ENCODE measurements around the gene OR5M10.
"Not testable (repeated sequence)": the region's sequence is repeated elsewhere in the genome, so short reads cannot be mapped to it uniquely, and the experiment has no call there.

The OR5M10 gene

DNA sequence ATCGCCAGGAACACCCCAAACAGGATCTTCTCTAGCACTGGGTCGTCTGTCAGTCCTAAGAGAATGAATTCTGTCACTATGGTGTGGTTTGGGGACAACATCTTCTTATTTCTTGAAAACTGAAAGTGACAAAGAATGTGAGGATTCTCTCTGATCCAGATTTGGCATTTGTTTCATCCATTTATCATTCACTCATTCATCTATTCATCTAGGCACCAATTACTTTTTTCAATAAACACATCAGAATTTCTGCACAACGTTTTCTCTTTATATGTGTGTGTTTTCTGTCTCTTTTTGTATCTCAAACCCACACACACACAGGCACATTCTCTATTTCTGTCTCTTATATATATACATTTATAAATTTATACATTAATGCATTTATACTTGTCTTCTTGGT lies at the start of gene OR5M10:
Gene OR5M10 (minus strand): TSS at position 101 of the 400 bp plus-strand sequence. CDS start 0 bp downstream, at position 101.
- FAIRE-seq (peak; percentile 33), DNase-seq (ENCODE audit: insufficient read length, low spot score) (no peak)

DNA sequence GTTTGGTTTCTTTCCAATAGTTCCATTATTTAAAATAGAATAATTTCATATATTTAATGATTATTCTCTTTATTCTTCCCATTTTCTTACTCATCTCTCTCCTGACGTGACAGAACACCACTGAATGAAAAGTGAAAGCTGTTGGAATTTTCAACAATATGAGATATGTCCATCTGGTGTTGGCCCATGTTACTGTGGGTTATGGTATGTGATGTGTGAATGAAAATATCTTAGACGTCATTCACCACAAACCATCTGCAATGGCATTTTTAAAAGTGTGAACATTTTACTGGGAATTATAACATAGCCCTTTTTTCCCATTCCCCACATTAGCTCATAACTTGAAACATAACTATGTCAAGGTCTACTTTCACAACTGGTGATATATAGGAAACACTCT lies 48.4 kb upstream of the OR5M10 start:
- FAIRE-seq (no peak), DNase-seq (ENCODE audit: insufficient read length, low spot score) (no peak)

DNA sequence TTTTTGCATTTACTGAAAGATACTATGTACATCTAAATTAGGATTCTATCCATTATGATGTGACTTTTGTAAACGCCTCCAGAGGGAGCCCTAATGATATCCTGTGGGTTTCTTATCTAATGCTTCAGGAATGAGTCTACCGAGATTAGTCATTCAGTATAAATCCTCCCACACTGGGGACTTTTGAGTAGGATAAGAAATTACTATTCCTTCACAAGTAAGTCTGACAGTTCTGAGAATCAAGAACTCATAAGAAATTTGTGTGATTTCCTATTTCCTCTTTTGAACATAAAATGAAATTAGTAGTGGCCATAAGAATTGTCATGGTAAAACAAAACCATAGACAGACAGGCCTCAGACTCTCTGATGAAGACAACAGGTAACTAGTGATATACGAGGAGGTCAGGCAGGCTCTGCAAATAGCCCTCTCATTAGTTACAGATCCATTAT lies 47.2 kb upstream of the OR5M10 start:
- no peak for DNase-seq (ENCODE audit: insufficient read length, low spot score)
- FAIRE-seq = no peak

DNA sequence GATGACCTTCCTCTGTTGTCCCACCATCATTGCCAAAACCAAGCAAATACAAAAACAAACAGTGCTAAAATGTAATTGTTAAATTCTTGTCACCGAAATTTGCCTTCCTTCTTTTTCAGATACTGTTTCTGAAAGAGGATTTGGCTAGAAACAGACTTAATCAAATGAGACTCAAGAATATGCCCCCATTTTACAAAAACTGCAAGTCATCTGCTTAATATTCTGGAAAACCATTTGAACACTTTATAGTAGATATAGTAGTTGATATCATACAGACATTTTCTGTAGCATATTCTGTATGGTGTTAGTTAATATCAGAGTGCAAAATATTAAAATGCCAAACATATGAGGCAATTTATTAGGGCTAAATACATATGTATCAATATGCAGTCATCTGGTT lies 33.7 kb upstream of the OR5M10 start:
- no peak for DNase-seq (ENCODE audit: insufficient read length, low spot score)
- FAIRE-seq = no peak

DNA sequence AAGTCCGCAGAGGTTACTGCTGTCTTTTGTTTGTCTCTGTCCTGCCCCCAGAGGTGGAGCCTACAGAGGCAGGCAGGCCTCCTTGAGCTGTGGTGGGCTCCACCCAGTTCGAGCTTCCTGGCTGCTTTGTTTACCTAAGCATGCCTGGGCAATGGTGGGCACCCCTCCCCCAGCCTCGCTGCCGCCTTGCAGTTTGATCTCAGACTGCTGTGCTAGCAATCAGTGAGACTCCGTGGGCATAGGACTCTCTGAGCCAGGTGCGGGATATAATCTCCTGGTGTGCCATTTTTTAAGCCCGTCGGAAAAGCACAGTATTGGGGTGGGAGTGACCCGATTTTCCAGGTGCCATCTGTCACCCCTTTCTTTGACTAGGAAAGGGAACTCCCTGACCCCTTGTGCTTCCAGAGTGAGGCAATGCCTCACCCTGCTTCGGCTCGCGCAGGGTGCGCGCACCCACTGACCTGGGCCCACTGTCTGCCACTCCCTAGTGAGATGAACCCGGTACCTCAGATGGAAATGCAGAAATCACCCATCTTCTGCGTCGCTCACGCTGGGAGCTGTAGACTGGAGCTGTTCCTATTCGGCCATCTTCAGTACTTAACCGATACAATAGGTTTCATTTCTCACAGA lies 14.7 kb upstream of the OR5M10 start:
- DNase-seq (ENCODE audit: insufficient read length, low spot score); FAIRE-seq: not testable (repeated sequence)

DNA sequence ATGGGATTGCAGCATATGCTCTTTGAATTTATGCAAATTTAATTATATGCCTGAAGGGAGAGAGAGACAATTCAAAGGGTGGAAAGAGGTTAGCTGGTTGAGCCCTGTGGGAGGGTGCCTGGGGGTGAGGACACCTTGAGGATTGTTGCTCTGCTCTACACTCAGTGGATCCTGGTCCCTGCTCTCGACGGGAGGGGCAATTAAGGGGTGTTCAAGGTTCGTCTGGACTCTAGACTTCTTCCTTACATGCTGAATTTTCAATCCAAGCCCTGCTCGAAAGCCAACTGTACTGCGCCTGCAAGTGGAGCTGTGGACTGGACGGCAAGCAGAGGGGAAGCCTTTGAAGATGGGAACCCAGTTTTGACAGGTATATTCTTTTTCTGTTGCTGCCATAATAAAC lies 18.9 kb downstream of the OR5M10 start:
- FAIRE-seq = no peak
- DNase-seq (ENCODE audit: insufficient read length, low spot score) = no peak

DNA sequence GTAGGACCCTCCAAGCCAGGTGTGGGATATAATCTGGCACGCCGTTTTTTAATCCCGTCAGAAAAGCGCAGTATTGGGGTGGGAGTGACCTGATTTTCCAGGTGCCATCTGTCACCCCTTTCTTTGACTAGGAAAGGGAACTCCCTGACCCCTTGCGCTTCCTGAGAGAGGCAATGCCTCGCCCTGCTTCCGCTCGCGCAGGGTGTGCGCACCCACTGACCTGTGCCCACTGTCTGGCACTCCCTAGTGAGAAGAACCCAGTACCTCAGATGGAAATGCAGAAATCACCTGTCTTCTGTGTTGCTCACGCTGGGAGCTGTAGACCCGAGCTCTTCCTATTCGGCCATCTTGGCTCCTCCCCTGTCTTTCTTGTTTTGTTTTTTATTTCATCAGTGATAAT lies 22.8 kb downstream of the OR5M10 start:
- not testable (repeated sequence) for DNase-seq (ENCODE audit: insufficient read length, low spot score); FAIRE-seq

DNA sequence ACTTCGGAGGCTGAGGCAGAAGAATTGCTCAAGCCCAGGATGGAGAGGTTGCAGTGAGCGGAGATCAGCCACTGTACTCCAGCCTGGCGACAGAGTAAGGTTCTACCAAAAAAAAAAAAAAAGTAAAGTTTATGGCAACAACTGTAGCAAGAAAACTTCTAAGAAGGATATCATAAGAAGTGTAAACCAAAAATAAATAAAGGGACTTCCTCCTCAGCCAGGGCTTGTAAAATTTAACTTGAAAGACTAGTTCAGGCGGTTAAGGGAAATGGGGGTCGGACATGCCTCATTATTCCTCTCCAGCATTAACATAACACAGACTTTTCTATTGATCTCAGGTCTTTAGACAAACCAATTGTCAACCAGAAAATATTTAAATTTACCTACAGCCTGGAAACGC lies 32.0 kb downstream of the OR5M10 start:
- no peak for FAIRE-seq
- no peak for DNase-seq (ENCODE audit: insufficient read length, low spot score)

DNA sequence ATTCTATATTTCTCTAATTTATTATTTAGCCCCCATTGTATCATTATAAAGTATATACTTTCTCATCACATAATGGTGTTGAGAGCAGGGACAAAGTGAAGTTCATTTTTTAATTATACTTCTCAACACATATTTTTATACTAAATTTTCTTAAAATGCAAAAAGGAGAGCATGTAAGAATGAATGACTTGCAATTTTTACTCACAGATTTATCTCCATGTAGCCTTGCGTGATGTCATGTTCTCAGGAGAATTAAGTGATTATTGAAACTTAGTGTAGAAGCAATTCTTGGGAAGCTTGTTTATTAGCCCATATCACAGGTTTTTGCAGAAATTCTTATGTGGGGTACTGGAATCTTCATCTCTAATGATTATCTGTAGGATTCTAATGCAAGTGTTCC lies 33.8 kb downstream of the OR5M10 start:
- FAIRE-seq (no peak), DNase-seq (ENCODE audit: insufficient read length, low spot score) (no peak)

DNA sequence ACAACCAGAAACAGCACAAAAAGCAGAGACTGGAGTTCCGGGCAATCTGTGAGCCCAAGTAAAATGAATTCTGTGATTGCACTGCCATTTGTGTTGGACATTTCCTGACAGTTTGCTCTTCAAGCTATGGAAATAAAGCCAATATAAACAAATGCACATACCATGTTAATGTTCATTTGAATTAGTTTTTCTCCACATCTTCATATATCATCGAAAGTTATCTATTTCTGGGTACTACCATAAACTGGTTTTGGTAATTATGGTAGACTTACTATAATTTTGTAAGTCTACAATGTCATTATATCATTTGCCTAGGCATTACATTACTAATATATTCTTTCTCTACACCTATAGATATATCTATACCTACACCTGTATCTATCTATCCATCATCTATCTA lies 34.4 kb downstream of the OR5M10 start, which contains the start of gene OR5M11:
Gene OR5M11 (minus strand): TSS at position 101 of the 400 bp plus-strand sequence. CDS start 0 bp downstream, at position 101.
- DNase-seq (ENCODE audit: insufficient read length, low spot score) = no peak
- no peak for FAIRE-seq

DNA sequence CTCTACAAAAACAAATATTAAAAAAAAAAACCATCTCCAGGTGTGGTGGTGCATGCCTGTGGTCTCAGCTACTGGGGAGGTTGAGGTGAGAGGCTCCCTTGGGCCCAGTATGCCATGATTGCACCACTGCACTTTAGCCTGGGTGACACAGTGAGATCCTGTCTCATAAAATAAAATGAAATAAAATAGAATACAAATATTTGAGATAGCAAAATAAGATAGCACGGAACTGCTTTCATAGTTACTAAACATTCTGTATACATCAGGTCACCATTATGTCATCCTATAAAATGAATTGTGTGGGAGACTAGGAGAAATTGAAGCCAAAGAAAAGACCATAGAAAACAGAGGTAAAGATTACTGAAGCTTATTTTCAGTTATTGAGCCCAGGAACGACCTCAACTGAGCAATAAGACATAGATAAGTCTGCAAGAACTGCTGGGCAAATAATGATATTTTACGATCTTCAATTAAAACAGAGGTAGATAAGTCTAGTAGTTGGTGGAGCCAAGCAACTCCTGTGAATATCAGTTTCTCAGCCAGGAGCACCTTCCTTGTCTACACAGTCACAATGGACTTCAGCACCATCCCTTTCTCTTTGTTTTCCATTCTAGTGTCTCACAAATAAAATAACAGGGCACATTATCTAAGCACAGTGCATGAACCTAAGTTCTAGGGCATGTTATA lies 44.3 kb downstream of the OR5M10 start:
- DNase-seq (ENCODE audit: insufficient read length, low spot score) (no peak), FAIRE-seq (no peak)

DNA sequence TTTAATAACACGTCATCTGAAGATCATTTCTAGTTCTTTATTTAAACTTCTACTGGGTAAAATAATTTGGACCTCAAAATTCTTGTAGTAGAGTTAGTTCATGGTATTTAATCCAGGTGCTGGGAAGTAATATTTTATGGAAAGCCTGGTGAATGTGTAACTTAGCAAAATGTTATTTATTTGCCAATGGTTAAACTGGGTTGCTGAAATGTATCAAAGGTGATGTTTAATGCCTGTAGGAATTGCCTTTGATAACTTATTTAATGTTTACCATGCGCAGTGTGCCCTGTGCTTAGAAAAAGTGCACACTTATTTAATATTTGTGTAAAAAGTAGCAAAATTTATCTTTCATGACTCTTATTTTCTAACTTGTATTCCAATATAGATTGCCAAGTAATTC lies 45.7 kb downstream of the OR5M10 start:
- DNase-seq (ENCODE audit: insufficient read length, low spot score) (no peak), FAIRE-seq (no peak)
